HepG2 (cell line): ENCODE data around the gene RUNX3. TPM values are rescaled to one million over a fixed set of nuclear protein-coding genes. Genes with fewer than 3 reads are reported as not detected.
A peak's percentile ranks its signal among the peaks of the same experiment; 100 is the strongest.

Source experiments
- ATAC-seq: fragments of 200-7000 bp; cut with Tn5 transposase; 3 replicates; pipeline ENCODE4 v1.9.1; 2020; ENCODE audit warnings: mild to moderate bottlenecking, moderate library complexity
- BruUV-seq: library from RNA; stranded (reverse); fragments of 400-500 nt; replicated peaks from 2 replicates; lab custom pipeline; 2021; lab: Mats Ljungman, UMichigan
- CTCF ChIA-PET: fragments of 300-600 bp; formaldehyde crosslinking; extraction: SDS; loops from one replicate; lab custom pipeline; 2021; ENCODE audit warnings: low total read pairs, inconsistent platforms, low intra/inter-chr PET ratio; lab: Yijun Ruan, JAX
- POLR2A ChIA-PET: fragments of 350-600 bp; sonication (Branson Sonifier 250); formaldehyde crosslinking; loops from one replicate; lab custom pipeline; 2020; ENCODE audit warnings: antibody characterized with exemption, inconsistent platforms; lab: Yijun Ruan, JAX
- DNase-seq: peaks from one replicate; pipeline ENCODE4 v3.0.0-alpha.2; 2015; ENCODE audit warnings: low spot score
- FAIRE-seq: peaks from 3 replicates; lab custom pipeline; 2011; peaks lifted over from hg19 to GRCh38; lab: Jason Lieb, UNC
- H2AFZ ChIP-seq: one replicate; pipeline ENCODE4 v1.6.1; 2011; ENCODE audit warnings: low read length, inconsistent platforms
- H3K27ac ChIP-seq: fragments of 300-600 bp; 3 replicates; pipeline ENCODE4 v1.8.0; 2011; ENCODE audit warnings: mixed run types, mild to moderate bottlenecking, mixed read lengths, low read length, inconsistent platforms; ENCODE audit not compliant: insufficient read depth; ENCODE audit errors: extremely low read length
- H3K27me3 ChIP-seq, 2 experiments: fragments of 200-600 bp in 1 of 2; 2 replicates in 1 of 2; 3 replicates in 1 of 2; pipeline versions ENCODE4 v1.6.0 to v1.8.0; 2011; ENCODE audit warnings: low read length in 2 of 2, mild to moderate bottlenecking in 2 of 2, moderate library complexity in 2 of 2, inconsistent platforms in 1 of 2; ENCODE audit not compliant: insufficient read depth in 2 of 2, control insufficient read depth in 1 of 2
- H3K36me3 ChIP-seq, 2 experiments: fragments of 200-600 bp in 1 of 2; replicated peaks in 1 of 2; 2 replicates in 1 of 2; 3 replicates in 1 of 2; pipeline versions ENCODE4 v1.5.1 to v1.8.0; 2011; ENCODE audit warnings: low read length in 2 of 2, inconsistent platforms in 1 of 2; ENCODE audit not compliant: insufficient read depth in 2 of 2, control insufficient read depth in 1 of 2
- H3K4me1 ChIP-seq: 2 replicates; pipeline ENCODE4 v1.5.1; 2012; ENCODE audit warnings: low read length, inconsistent platforms; ENCODE audit not compliant: insufficient read depth
- H3K4me2 ChIP-seq: 2 replicates; pipeline ENCODE4 v1.6.0; 2011; ENCODE audit warnings: low read depth, low read length, inconsistent platforms
- H3K4me3 ChIP-seq, 3 experiments: fragments of 200-600 bp in 1 of 3; sonication (generic), shearing (Covaris generic) in 1 of 3; replicated peaks in 1 of 3; 2 replicates each; pipeline ENCODE4 v1.5.1; 2011 to 2016; ENCODE audit warnings: low read length in 3 of 3, inconsistent platforms in 2 of 3, low read depth in 2 of 3, mild to moderate bottlenecking in 2 of 3, control low read depth in 1 of 3, mixed read lengths in 1 of 3; ENCODE audit not compliant: insufficient read depth in 1 of 3
- H3K79me2 ChIP-seq: one replicate; pipeline ENCODE4 v1.6.1; 2011; ENCODE audit warnings: low read length, inconsistent platforms; ENCODE audit not compliant: insufficient read depth
- H3K9ac ChIP-seq: 2 replicates; pipeline ENCODE4 v1.6.0; 2011; ENCODE audit warnings: mild to moderate bottlenecking, low read depth, low read length, inconsistent platforms; ENCODE audit not compliant: insufficient read depth
- H3K9me3 ChIP-seq: 2 replicates; pipeline ENCODE4 v1.5.1; 2012; ENCODE audit warnings: mild to moderate bottlenecking, low read length
- H4K20me1 ChIP-seq: 2 replicates; pipeline ENCODE4 v1.6.0; 2011; ENCODE audit warnings: inconsistent platforms, mild to moderate bottlenecking, low read length, moderate library complexity; ENCODE audit not compliant: insufficient read depth
- CEBPG ChIP-seq: IDR thresholded peaks from 2 replicates; pipeline ENCODE4 v1.6.1; 2016
- MBD4 ChIP-seq: IDR thresholded peaks from 2 replicates; pipeline ENCODE4 v1.6.1; 2012; ENCODE audit warnings: low read length, inconsistent platforms, borderline replicate concordance
- RFX3 ChIP-seq: IDR thresholded peaks from 2 replicates; pipeline ENCODE4 v1.6.1; 2016; ENCODE audit warnings: missing biosample characterization, missing genetic modification reagents
- ZMYM3 ChIP-seq: sonication (generic); formaldehyde crosslinking; IDR thresholded peaks from 2 replicates; pipeline ENCODE4 v1.5.1; 2020; ENCODE audit warnings: mild to moderate bottlenecking, missing genetic modification reagents
- ZNF569 ChIP-seq: sonication (generic); formaldehyde crosslinking; IDR thresholded peaks from 2 replicates; pipeline ENCODE4 v1.5.0; 2020; ENCODE audit warnings: mild to moderate bottlenecking, missing genetic modification reagents, moderate library complexity, borderline replicate concordance
- ZNF629 ChIP-seq: sonication (generic); formaldehyde crosslinking; conservative IDR thresholded peaks from 2 replicates; pipeline ENCODE4 v1.5.0; 2020; ENCODE audit warnings: missing genetic modification reagents
- WGBS: methylation state at CpG from one replicate; pipeline ENCODE4 v1.1.6; 2017; ENCODE audit warnings: low lambda C conversion rate; 5-methylcytosine and 5-hydroxymethylcytosine counted together
- in situ Hi-C: cut with HindIII; loops from 2 replicates; pipeline ENCODE4 v1.10.0; 2017; ENCODE audit warnings: low pct_unique_long_range_greater_than_20kb; ENCODE audit not compliant: extremely low pct_ligation_motif_present
- intact Hi-C: fragments of 100-400 bp; cut with micrococcal nuclease; formaldehyde crosslinking; loops from one replicate; pipeline ENCODE4 v1.10.0; 2022; ENCODE audit not compliant: unreplicated experiment
- polyA plus RNA-seq, 8 experiments: library from polyadenylated mRNA; depleted of rRNA in 3 of 8; stranded (reverse) in 7 of 8; unstranded in 1 of 8; fragments of >200 nt; fragmentation: Illumina TruSeq in 4 of 8; extraction: Trizol in 4 of 8; gene quantifications; 2 replicates each; pipeline versions ENCODE4 v1.2.1 to v1.2.3, GENCODE V29; 2011 to 2016; ENCODE audit warnings: low read depth in 4 of 8, missing spikeins in 1 of 8, mixed read lengths in 1 of 8; ENCODE audit not compliant: insufficient read depth in 1 of 8
- total RNA-seq, 5 experiments: library from RNA; depleted of rRNA; stranded (reverse); fragments of >200 nt; fragmentation: Illumina TruSeq; extraction: Trizol; gene quantifications; 2 replicates each; pipeline ENCODE4 v1.2.3, GENCODE V29; 2016; ENCODE audit warnings: low read depth in 1 of 5

The RUNX3 gene
- total and polyA plus RNA-seq, 2 of the 13 experiments (the other 11 are each of a cell fraction or from before 2014, with no cell fraction given): 0.04 to 0.22 TPM

GRCh38 chr1:24951810-24952412, 21.8 kb upstream of the RUNX3 start:
- ATAC-seq: no peak
- Histone ChIP-seq H2AFZ (no peak overlapping the region), H4K20me1 (no peaks in the 10 kb centered on the region), H3K27me3 (peaks cover 2 to 12% of the 10 kb centered on the region in 2 experiments; a peak in 3 of 5 replicates), H3K79me2 (no peaks in the 10 kb centered on the region), H3K9me3 (no peaks in the 10 kb centered on the region), H3K4me2 (no peak overlapping the region)
- DNase-seq: no peak
- BruUV-seq: no TSS peak
- POLR2A ChIA-PET: no interaction called here
- no peak for FAIRE-seq
- TF ChIP-seq CEBPG (CRISPR knock-in tag) (no peak), ZNF569 (no peak), RFX3 (no peak)
- TF ChIP-seq, all 625 proteins: peak for 0
- Histone ChIP-seq H3K4me3 (no peak overlapping the region), H3K4me1 (peaks cover 40% of the 10 kb centered on the region), H3K36me3 (no peaks in the 10 kb centered on the region), H3K9ac (no peak overlapping the region), H3K27ac (no peak overlapping the region)
- intact Hi-C loops: no loop called here
- 49% methylated on average over 2 of the region's 2 CpGs for WGBS
- in situ Hi-C loops: no loop called here
- CTCF ChIA-PET: no interaction called here

- no peaks in the 10 kb centered on the region for H3K9me3 ChIP-seq
- ChIA-PET POLR2A (no interaction called here), CTCF (no interaction called here)
- no peak overlapping the region for H2AFZ ChIP-seq
- H4K20me1 ChIP-seq: no peaks in the 10 kb centered on the region
- no peak overlapping the region for H3K4me3 ChIP-seq
- TF ChIP-seq ZNF629 (peak; percentile 73), MBD4 (no peak), ZMYM3 (CRISPR knock-in tag) (peak; percentile 50; the same call in 1 of the 2 replicates)
- no peaks in the 10 kb centered on the region for H3K79me2 ChIP-seq
- H3K27me3 ChIP-seq: peaks cover 2 to 6% of the 10 kb centered on the region in 2 experiments; a peak in 3 of 5 replicates
- intact Hi-C loops (no loop called here), in situ Hi-C loops (no loop called here)
- no TSS peak for BruUV-seq
- DNase-seq: no peak
- no peak overlapping the region for H3K9ac ChIP-seq
- H3K36me3 ChIP-seq: no peaks in the 10 kb centered on the region
- 25% methylated on average over 4 of the region's 6 CpGs for WGBS
- no peak for ATAC-seq
- H3K27ac ChIP-seq: no peak overlapping the region
- no peak for FAIRE-seq
- peaks cover 46% of the 10 kb centered on the region for H3K4me1 ChIP-seq
- no peak overlapping the region for H3K4me2 ChIP-seq
Observed at GRCh38 chr1:24951337-24951736, 21.3 kb upstream of the RUNX3 start.
